ENCODE results near the gene C1orf56. TPM values are rescaled to one million over a fixed set of nuclear protein-coding genes. Genes with fewer than 3 reads are reported as not detected.

The C1orf56 gene
- total RNA-seq, 1 experiment from 2014 or later, result 2.9 TPM

DNA sequence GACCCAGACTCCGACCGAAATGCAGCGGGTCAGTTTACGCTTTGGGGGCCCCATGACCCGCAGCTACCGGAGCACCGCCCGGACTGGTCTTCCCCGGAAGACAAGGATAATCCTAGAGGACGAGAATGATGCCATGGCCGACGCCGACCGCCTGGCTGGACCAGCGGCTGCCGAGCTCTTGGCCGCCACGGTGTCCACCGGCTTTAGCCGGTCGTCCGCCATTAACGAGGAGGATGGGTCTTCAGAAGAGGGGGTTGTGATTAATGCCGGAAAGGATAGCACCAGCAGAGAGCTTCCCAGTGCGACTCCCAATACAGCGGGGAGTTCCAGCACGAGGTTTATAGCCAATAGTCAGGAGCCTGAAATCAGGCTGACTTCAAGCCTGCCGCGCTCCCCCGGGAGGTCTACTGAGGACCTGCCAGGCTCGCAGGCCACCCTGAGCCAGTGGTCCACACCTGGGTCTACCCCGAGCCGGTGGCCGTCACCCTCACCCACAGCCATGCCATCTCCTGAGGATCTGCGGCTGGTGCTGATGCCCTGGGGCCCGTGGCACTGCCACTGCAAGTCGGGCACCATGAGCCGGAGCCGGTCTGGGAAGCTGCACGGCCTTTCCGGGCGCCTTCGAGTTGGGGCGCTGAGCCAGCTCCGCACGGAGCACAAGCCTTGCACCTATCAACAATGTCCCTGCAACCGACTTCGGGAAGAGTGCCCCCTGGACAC, 534 bp downstream of the C1orf56 start:
- DNase-seq (ENCODE audit: low spot score), result peak; percentile 79
- Histone ChIP-seq H3K9me3 (ENCODE audit: low read depth, low read length, poor library complexity, severe bottlenecking) (no peaks in the 10 kb centered on the region), H3K4me1 (ENCODE audit: insufficient read depth, low read length, poor library complexity, severe bottlenecking) (peaks cover 4% of the 10 kb centered on the region), H3K36me3 (ENCODE audit: insufficient read depth, low read length, poor library complexity, severe bottlenecking) (peaks cover 12% of the 10 kb centered on the region), H3K4me3 (ENCODE audit: low read depth, low read length, poor library complexity, severe bottlenecking) (peak overlapping the region; percentile 70), H3K27me3 (replicated peaks; ENCODE audit: insufficient read depth, low read depth, low read length, poor library complexity) (no peaks in the 10 kb centered on the region), H3K27ac (ENCODE audit: low read depth, low read length, poor library complexity, severe bottlenecking) (peak overlapping the region; percentile 64)
- POLR2A ChIA-PET (ENCODE audit: low non-redundant PET), result no interaction called here
- TF ChIP-seq, protein P1, sequence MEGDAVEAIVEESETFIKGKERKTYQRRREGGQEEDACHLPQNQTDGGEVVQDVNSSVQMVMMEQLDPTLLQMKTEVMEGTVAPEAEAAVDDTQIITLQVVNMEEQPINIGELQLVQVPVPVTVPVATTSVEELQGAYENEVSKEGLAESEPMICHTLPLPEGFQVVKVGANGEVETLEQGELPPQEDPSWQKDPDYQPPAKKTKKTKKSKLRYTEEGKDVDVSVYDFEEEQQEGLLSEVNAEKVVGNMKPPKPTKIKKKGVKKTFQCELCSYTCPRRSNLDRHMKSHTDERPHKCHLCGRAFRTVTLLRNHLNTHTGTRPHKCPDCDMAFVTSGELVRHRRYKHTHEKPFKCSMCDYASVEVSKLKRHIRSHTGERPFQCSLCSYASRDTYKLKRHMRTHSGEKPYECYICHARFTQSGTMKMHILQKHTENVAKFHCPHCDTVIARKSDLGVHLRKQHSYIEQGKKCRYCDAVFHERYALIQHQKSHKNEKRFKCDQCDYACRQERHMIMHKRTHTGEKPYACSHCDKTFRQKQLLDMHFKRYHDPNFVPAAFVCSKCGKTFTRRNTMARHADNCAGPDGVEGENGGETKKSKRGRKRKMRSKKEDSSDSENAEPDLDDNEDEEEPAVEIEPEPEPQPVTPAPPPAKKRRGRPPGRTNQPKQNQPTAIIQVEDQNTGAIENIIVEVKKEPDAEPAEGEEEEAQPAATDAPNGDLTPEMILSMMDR (conservative IDR thresholded peaks at IDR 0.05; ENCODE audit: low read depth, low read length), result peak; percentile 65
- TF ChIP-seq EZH2 (IDR thresholded peaks at IDR 0.05; ENCODE audit: borderline replicate concordance, low read depth, low read length, poor library complexity, severe bottlenecking), result no peak
- intact Hi-C loops (cut with micrococcal nuclease; ENCODE audit: unreplicated experiment), result no loop called here
- BruUV-seq (replicated peaks), result TSS peak; percentile 67
- CTCF ChIA-PET, result interaction anchor here (0.6 to 1.8 kb wide), 3 partner anchors 10 to 23 kb away, joined by 3 to 13 read pairs (median 4); partner anchors contain the start of gene MLLT11

DNA sequence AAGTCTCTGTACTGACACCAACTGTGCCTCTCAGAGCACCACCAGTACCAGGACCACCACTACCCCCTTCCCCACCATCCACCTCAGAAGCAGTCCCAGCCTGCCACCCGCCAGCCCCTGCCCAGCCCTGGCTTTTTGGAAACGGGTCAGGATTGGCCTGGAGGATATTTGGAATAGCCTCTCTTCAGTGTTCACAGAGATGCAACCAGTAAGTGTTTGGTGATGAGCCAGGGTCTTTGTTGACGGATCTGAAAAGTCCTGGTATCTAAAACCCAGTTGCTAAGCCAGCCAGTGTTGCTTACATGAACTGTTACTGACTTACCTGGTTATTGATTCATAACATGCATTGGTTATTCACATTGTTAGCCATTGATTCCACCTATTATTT, 1.1 kb downstream of the C1orf56 start:
- Histone ChIP-seq H3K27ac (ENCODE audit: low read depth, low read length, poor library complexity, severe bottlenecking) (peak overlapping the region; percentile 64), H3K4me3 (ENCODE audit: low read depth, low read length, poor library complexity, severe bottlenecking) (peak overlapping the region; percentile 70), H3K36me3 (ENCODE audit: insufficient read depth, low read length, poor library complexity, severe bottlenecking) (peaks cover 17% of the 10 kb centered on the region), H3K9me3 (ENCODE audit: low read depth, low read length, poor library complexity, severe bottlenecking) (no peaks in the 10 kb centered on the region), H3K4me1 (ENCODE audit: insufficient read depth, low read length, poor library complexity, severe bottlenecking) (peaks cover 4% of the 10 kb centered on the region), H3K27me3 (replicated peaks; ENCODE audit: insufficient read depth, low read depth, low read length, poor library complexity) (no peaks in the 10 kb centered on the region)
- no peak for DNase-seq (ENCODE audit: low spot score)
- no TSS peak for BruUV-seq (replicated peaks)
- ChIA-PET CTCF (interaction anchor here (0.8 to 1.8 kb wide), 2 partner anchors 12 to 24 kb away, joined by 4 to 13 read pairs; partner anchors contain the start of gene MLLT11), POLR2A (ENCODE audit: low non-redundant PET) (no interaction called here)
- TF ChIP-seq, protein P1 (conservative IDR thresholded peaks at IDR 0.05; ENCODE audit: low read depth, low read length), result no peak
- no peak for TF ChIP-seq EZH2 (IDR thresholded peaks at IDR 0.05; ENCODE audit: borderline replicate concordance, low read depth, low read length, poor library complexity, severe bottlenecking)
- intact Hi-C loops (cut with micrococcal nuclease; ENCODE audit: unreplicated experiment), result no loop called here

DNA sequence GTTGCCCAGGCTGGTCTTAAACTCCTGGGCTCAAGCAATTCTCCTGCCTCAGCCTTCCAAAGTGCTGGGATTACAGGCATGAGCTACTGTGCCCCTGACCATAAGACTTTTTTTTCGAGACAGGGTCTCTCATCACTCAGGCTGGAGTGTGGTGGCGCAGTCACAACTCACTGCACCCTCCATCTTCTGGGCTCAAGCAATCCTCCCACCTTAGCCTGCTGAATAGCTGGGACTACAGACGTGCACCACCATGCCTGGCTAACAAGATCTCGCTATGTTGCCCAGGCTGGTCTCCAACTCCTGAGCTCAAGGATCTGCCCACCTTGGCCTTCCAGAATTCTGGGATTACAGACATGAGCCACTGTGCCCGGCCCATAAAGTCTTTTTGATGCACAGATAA, 1.9 kb downstream of the C1orf56 start:
- no peak for DNase-seq (ENCODE audit: low spot score)
- ChIA-PET POLR2A (ENCODE audit: low non-redundant PET) (no interaction called here), CTCF (no interaction called here)
- Histone ChIP-seq H3K27ac (ENCODE audit: low read depth, low read length, poor library complexity, severe bottlenecking) (no peak overlapping the region), H3K36me3 (ENCODE audit: insufficient read depth, low read length, poor library complexity, severe bottlenecking) (peaks cover 26% of the 10 kb centered on the region), H3K9me3 (ENCODE audit: low read depth, low read length, poor library complexity, severe bottlenecking) (no peaks in the 10 kb centered on the region), H3K4me1 (ENCODE audit: insufficient read depth, low read length, poor library complexity, severe bottlenecking) (peaks cover 4% of the 10 kb centered on the region), H3K27me3 (replicated peaks; ENCODE audit: insufficient read depth, low read depth, low read length, poor library complexity) (no peaks in the 10 kb centered on the region), H3K4me3 (ENCODE audit: low read depth, low read length, poor library complexity, severe bottlenecking) (no peak overlapping the region)
- BruUV-seq (replicated peaks), result no TSS peak
- no peak for TF ChIP-seq EZH2 (IDR thresholded peaks at IDR 0.05; ENCODE audit: borderline replicate concordance, low read depth, low read length, poor library complexity, severe bottlenecking)
- TF ChIP-seq, protein P1 (conservative IDR thresholded peaks at IDR 0.05; ENCODE audit: low read depth, low read length), result no peak
- intact Hi-C loops (cut with micrococcal nuclease; ENCODE audit: unreplicated experiment), result no loop called here
